Non-pigmented ciliary epithelial cell (primary cell): ENCODE measurements around the gene NCOA6.

Experiments
- DNase-seq: peaks from one replicate; pipeline ENCODE4 v3.0.0-alpha.2; 2010; ENCODE audit warnings: low read depth

The NCOA6 gene

GRCh38 chr20:34825530-34826362 is at the start of gene NCOA6:
TSS of gene NCOA6 (minus strand) at chr20:34825651. CDS start at chr20:34782355, 43,296 bp downstream.
- DNase-seq, result no peak

- DNase-seq, result peak; percentile 76
Measured at GRCh38 chr20:34874094-34874654, 48.7 kb upstream of the NCOA6 start.

- DNase-seq, result no peak
Measured at GRCh38 chr20:34873583-34874093, 48.2 kb upstream of the NCOA6 start.

- DNase-seq, result no peak
Measured at GRCh38 chr20:34872622-34873224, 47.3 kb upstream of the NCOA6 start, which contains the start of gene GGT7. TSS of gene GGT7 (minus strand) at chr20:34872856. CDS start at chr20:34872815, 41 bp downstream.

- DNase-seq, result no peak
Measured at GRCh38 chr20:34871966-34872621, 46.6 kb upstream of the NCOA6 start.

- DNase-seq, result no peak
Measured at GRCh38 chr20:34871320-34871926, 46.0 kb upstream of the NCOA6 start.

- DNase-seq, result no peak
Measured at GRCh38 chr20:34864216-34864615, 38.8 kb upstream of the NCOA6 start.

GRCh38 chr20:34863421-34863965 is 38.0 kb upstream of the NCOA6 start:
- DNase-seq, result no peak

GRCh38 chr20:34862724-34863123 is 37.3 kb upstream of the NCOA6 start:
- DNase-seq, result no peak

GRCh38 chr20:34861386-34862084 is 36.1 kb upstream of the NCOA6 start:
- DNase-seq, result no peak

GRCh38 chr20:34859826-34860545 is 34.5 kb upstream of the NCOA6 start:
- DNase-seq, result no peak

GRCh38 chr20:34859367-34859766 is 33.9 kb upstream of the NCOA6 start:
- no peak for DNase-seq

- no peak for DNase-seq
Measured at GRCh38 chr20:34852298-34852697, 26.8 kb upstream of the NCOA6 start.

- no peak for DNase-seq
Measured at GRCh38 chr20:34850969-34851368, 25.5 kb upstream of the NCOA6 start.

GRCh38 chr20:34849778-34850177 is 24.3 kb upstream of the NCOA6 start:
- no peak for DNase-seq

- DNase-seq, result no peak
Measured at GRCh38 chr20:34848597-34848996, 23.1 kb upstream of the NCOA6 start.

- DNase-seq, result no peak
Measured at GRCh38 chr20:34843421-34843820, 18.0 kb upstream of the NCOA6 start.

GRCh38 chr20:34842143-34842542 is 16.7 kb upstream of the NCOA6 start:
- DNase-seq, result no peak

GRCh38 chr20:34834459-34834893 is 9.0 kb upstream of the NCOA6 start:
- DNase-seq, result no peak

- no peak for DNase-seq
Measured at GRCh38 chr20:34831936-34832335, 6.5 kb upstream of the NCOA6 start.
